SH-SY5Y (cell line): Measurements from ENCODE around the gene CDH8.

Source experiments
- GATA2 ChIP-seq: IDR thresholded peaks from 2 replicates; pipeline ENCODE4 v1.6.1; 2011; ENCODE audit warnings: mild to moderate bottlenecking, low read depth, low read length
- GATA3 ChIP-seq: IDR thresholded peaks from 2 replicates; pipeline ENCODE4 v1.6.1; 2011; ENCODE audit warnings: low read depth, mild to moderate bottlenecking, low read length, moderate library complexity

The CDH8 gene, protein sequence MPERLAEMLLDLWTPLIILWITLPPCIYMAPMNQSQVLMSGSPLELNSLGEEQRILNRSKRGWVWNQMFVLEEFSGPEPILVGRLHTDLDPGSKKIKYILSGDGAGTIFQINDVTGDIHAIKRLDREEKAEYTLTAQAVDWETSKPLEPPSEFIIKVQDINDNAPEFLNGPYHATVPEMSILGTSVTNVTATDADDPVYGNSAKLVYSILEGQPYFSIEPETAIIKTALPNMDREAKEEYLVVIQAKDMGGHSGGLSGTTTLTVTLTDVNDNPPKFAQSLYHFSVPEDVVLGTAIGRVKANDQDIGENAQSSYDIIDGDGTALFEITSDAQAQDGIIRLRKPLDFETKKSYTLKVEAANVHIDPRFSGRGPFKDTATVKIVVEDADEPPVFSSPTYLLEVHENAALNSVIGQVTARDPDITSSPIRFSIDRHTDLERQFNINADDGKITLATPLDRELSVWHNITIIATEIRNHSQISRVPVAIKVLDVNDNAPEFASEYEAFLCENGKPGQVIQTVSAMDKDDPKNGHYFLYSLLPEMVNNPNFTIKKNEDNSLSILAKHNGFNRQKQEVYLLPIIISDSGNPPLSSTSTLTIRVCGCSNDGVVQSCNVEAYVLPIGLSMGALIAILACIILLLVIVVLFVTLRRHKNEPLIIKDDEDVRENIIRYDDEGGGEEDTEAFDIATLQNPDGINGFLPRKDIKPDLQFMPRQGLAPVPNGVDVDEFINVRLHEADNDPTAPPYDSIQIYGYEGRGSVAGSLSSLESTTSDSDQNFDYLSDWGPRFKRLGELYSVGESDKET

DNA sequence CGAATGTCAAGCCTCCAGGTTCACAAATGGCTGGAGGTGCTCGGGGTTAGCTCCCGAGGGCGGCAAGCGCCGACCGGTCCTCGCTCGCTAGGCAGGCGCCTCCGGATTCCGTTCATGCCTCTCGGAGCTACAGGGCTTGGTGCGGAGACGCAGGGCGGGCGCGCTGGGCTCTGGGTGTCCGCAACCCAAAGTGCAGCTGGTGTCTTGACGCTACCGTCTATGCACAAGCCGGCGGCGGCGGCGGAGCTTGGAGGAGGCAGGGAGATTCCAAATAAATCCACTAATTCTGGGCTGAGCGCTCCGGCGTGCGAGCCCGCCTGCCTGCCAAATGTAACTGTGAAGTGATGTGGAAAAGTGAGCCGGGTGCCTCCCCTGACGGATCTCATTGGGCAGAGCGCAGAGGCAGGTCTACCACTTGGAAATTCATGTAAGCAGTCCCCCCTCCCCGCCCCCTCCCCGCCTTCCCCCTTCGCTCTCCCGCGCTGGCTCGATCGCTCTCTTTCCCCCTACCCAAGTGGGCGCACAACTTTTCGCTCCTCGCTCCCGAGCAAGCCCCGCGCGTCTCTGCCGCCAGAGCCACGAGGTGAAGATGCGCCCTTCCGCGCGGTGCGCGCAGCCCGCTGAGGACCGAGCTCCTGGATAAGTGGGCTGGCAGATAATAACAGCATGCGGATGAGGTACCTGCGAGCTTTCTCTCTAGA lies at the start of gene CDH8:
TSS of gene CDH8 (minus strand) at position 338 of the 701 bp plus-strand sequence. CDS start 15,035 bp downstream, outside the sequence.
- TF ChIP-seq GATA3 (no peak), GATA2 (no peak)

DNA sequence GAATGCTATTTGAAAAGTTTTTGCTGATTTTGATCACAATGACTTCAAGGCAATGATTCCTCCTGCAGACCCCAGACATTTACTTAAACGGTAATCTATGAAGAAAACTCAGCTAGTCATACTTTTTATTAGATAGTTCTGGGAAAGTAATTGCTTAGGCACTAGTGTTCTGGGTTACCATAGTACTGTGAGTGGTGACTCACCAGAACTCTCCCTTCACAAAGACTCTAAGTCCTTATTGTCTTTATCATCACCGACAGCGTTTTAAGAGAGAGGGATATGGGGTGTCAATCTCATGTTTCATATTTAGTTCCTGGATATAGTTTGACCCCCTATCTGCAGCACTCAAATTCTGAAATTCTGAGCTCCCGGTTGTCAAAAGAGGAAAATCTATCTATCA lies 43.0 kb upstream of the CDH8 start:
- TF ChIP-seq GATA3 (no peak), GATA2 (no peak)

DNA sequence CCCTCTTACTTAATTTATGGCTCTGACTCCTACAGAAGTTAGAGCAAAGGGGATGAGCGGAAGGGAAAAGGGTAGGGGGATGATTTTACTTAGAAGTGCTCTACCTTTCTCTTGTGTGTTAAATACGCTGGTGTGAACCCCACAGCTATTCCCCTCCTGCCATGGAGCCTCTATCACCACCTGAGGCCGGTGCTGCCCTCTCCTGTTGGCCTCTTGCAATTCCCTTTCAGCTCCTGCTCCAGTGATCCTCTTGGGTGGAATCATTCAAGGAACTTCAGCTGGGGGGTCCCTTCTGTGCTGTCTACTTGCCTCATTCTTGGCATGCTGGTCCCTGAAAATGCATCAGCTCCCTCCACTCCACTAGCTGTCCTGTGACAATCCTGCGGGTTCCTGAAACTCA lies 41.8 kb upstream of the CDH8 start:
- no peak for TF ChIP-seq GATA2
- TF ChIP-seq GATA3, result no peak

DNA sequence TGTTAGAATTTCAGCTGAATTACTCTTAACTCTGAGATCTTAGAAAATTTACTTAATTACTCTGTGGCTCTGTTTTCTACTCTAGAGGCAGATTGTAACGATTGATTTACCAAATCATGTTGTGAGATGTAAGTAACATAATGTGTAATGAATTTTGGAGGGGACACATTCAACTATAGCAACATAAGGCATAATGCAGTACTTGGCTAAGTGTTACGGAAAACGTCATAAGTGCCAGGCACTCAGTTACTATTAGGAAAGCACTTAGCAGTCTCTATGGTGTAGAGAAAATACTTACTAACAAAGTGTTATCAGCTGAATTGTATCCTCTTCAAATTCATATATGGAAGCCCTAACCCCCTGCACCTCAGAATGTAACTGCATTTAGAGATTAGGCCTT lies 40.6 kb upstream of the CDH8 start:
- no peak for TF ChIP-seq GATA3
- no peak for TF ChIP-seq GATA2

DNA sequence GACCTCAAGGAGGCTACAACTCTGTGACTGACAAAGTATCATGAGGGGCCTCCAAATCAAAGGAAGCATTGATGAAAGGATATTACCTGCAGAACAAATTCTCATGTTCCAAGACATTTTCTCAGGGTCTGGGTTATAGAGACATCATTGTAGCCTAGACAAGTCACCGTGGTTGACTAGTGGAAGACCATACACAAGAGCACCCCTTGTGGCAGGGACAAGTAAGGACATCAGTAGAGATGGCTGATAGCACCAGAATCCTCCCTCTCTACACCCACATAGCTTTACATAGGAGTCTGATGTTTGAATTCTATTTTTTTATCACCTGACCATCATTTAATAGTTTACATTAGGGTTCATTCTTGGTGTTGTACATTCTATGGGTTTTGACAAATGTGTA lies 32.5 kb upstream of the CDH8 start:
- no peak for TF ChIP-seq GATA2
- no peak for TF ChIP-seq GATA3

DNA sequence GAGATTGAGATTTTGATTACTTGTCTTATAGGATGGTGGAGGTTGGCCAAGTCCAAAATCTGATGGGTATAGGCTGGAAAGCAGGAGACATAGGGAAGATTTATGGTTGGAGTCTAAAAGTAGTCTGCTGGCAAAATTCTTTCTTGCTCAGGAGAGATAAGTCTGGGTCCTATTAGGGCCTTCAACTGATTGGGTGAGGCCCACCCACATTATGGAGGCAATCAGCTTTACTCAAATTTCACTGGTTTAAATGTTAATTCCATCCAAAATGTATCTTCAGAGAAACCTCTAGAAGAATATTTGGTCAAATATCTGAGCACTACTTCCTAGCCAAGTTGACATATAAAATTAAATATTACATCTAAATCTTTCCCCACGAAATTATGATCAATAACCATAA lies 31.7 kb upstream of the CDH8 start:
- no peak for TF ChIP-seq GATA2
- TF ChIP-seq GATA3, result no peak

DNA sequence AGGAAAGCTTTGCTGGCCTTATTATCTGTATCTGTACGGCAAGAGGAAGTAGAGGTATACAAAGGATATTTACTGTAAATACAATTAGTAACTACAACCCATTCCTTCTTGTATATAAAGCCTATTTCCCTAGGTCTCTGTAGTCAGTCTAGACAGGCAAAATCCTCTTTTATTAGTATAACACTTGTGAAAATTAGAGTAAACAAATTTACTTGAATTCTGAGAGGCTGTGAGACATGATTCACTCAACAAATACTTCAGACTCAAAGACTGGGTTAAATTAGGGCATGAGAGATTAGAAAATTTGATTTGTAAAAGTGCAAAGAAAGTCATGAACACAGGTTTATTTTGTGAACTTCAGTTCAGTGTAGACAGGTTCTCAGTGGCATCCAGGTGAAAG lies 30.9 kb upstream of the CDH8 start:
- no peak for TF ChIP-seq GATA3
- TF ChIP-seq GATA2, result no peak

DNA sequence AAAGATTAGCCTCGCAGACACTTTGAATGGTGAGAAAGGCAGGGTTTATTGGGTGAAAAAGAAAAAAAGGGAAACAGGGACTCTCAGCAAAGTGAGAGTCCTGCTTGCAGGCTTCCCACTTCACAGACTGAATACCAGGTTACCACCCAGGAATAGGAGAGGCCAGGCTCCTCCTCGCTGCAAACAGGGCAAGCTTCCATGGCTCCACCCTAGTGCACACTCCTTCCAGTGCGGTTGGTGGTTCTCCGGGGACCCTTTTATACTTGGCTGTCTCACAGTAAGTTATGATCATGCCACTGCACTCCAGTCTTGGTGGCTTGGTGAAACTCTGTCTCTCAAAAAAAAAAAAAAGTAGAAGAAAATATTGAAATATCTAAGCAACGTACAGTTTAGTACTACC lies 30.5 kb upstream of the CDH8 start:
- TF ChIP-seq GATA2, result no peak
- no peak for TF ChIP-seq GATA3

DNA sequence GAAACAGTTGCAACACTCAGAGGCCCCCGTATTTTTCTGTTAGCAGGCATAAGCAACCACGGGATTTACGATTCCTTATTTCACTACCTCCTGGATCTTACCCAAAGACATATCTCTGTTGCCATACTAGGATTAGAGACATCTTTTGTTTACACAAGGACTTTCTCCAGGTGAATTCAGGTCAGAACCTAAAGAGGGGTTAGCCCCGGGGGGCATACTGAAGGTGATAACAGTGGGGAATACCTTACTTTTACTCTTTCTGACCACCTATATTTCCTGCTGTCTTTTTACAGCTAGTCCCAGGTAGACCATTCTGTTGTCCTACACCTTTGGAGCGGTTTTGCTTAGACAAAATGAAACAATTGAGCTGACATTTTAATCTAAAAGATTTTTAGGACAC lies 27.9 kb upstream of the CDH8 start:
- TF ChIP-seq GATA2, result no peak
- no peak for TF ChIP-seq GATA3

DNA sequence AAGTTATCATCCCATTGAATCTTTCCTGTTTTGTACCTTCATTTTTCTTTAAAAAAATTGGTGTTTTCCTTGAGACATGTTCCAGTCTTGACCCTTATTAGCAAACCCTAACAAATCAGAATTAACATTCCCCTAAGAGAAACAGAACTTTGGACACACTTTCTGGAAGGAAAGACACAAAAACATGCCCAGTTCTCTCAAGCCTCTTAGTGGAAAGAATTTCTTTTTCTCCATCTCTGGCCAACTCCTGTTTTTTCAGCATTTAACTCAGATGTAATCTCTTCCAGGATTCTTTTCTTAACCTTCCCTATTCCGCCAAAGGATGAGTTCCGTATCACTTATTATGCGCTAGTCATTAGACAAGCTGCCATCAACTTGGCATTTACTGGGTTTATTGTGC lies 23.9 kb upstream of the CDH8 start:
- no peak for TF ChIP-seq GATA2
- TF ChIP-seq GATA3, result no peak

DNA sequence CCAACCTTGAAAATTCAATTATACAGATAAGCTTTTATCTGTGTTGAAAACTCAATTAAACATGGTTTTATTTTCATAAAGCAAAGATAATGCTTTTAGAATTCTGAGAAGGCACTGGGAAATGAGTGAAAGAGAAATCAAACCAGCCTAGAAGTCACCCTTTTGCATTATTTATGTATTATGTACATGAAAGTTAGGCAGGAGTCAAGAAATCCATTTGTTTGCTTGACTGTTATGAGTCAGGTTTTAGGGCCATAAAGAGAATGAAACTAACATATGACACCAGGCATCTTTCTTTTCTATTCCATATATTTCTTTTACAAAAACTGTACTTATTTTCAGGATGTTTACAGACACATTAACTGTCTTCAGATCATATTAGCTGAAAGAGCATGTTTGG lies 23.3 kb upstream of the CDH8 start:
- TF ChIP-seq GATA3 (0 out of 2 replicates have a peak, but pooled peaks have one; percentile 27), GATA2 (no peak)

DNA sequence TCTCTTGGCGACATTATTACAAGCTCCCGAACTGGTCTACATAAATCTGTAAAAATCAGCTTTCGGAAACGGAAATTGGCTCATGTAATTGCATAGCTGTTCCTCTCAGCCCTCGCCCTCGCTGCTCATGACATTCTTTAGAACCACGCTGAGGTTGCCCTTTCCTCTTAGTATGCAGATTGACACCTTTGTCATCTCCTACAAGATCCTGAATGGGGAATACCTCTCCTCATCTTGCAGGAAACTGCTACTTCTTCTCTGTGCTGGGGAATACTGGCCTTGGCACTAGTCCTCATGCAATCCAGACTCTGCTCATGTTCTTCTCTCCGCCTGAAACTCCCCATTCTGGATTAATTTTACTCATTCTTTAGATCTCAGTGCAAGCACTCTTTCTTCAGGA lies 22.2 kb upstream of the CDH8 start:
- TF ChIP-seq GATA2 (no peak), GATA3 (no peak)

DNA sequence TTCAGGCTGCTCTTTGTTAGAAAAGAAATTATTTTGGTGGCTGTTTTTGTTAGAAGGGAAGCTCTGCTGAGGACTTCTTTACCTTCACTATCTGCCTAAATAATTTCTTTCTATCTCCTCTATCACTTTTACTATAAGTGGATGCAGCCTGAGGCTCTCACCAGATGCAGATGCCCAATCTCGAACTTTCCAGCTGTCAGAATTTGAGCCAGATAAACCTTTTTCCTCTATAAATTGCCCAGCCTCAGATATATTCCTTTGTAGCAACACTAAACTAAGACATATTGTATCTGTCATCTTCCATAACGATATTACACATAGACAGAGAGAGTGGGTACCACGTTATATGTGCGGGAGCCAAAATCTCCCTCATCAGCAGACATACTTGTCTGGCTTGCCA lies 15.7 kb upstream of the CDH8 start:
- TF ChIP-seq GATA3 (peak; percentile 85), GATA2 (peak; percentile 89)

DNA sequence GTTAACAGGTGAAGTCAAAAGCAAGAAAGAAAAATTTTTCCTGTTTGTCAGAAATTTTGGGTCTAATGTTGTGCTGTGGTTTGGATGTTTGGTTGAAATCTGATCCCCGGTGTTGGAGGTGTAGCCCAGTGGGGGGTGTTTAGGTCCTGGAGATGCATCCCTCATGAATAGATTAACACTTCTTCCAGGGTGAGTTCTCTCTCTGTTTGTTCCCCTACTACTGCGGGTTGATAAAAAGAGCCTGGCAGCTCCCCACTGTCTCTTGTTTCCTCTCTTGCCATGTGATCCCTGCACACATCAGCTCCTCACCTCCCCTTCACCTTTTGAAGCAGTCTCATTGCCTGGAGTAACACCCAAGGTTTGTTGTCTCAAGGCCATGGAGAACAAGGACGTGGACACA lies 14.6 kb upstream of the CDH8 start:
- TF ChIP-seq GATA2, result no peak
- TF ChIP-seq GATA3, result no peak

DNA sequence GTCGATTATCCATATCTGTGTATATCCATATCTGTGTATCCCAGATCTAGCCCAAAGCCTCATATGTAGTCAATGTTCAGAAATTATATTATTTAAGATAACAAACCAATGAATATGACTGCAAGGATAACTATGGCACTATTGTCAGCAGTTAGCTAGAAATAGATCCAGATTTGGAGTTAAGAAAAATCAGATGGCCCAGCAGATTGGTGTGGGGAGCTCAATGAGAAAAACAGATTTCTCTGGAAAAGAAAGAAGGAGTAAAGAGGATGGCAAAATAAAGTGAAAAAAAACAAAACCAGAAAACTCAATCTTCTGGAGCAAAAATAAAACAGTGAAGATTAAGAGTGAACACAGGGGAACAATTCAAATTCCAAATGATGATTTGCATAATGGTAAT lies 10.6 kb upstream of the CDH8 start:
- no peak for TF ChIP-seq GATA3
- TF ChIP-seq GATA2, result no peak
